ENCODE results near the gene PLCH1. TPM values are rescaled to one million over a fixed set of nuclear protein-coding genes. Genes with fewer than 3 reads are reported as not detected.

Gene PLCH1
- total and polyA plus RNA-seq, 12 donors: under 0.01 to 0.28 (median 0.10) TPM; not detected in 2

GRCh38 chr3:155568295-155568694 is 176.6 kb downstream of the PLCH1 start:
- H3K27ac ChIP-seq: no peak overlapping the region
- DNase-seq: no peak
- intact Hi-C loops (cut with DNase I): no loop called here
- whole genome bisulfite sequencing, 4 donors: 71 to 82% (median 75%) methylated on average over 3 of the region's 3 CpGs
- H3K9me3 ChIP-seq (replicated peaks in 1 of 3): no peaks in the 10 kb centered on the region
- H3K27me3 ChIP-seq: no peaks in the 10 kb centered on the region
- H3K36me3 ChIP-seq (replicated peaks in 1 of 2): no peaks in the 10 kb centered on the region
- no peaks in the 10 kb centered on the region for H3K4me1 ChIP-seq (replicated peaks in 1 of 2)
- no peak for TF ChIP-seq CTCF (IDR thresholded peaks at IDR 0.05)
- TF ChIP-seq POLR2A (IDR thresholded peaks at IDR 0.05): no peak
- no peak overlapping the region for H3K4me3 ChIP-seq

GRCh38 chr3:155560594-155560993 is 184.3 kb downstream of the PLCH1 start:
- WGBS, 4 donors: 39 to 54% (median 50%) methylated on average over 1 of the region's 1 CpG
- TF ChIP-seq POLR2A (IDR thresholded peaks at IDR 0.05) (no peak), CTCF (IDR thresholded peaks at IDR 0.05) (no peak)
- no peak overlapping the region for H3K27ac ChIP-seq
- no peaks in the 10 kb centered on the region for H3K27me3 ChIP-seq
- intact Hi-C loops (cut with DNase I): no loop called here
- H3K4me3 ChIP-seq: no peak overlapping the region
- H3K4me1 ChIP-seq (replicated peaks in 1 of 2): no peaks in the 10 kb centered on the region
- no peaks in the 10 kb centered on the region for H3K36me3 ChIP-seq (replicated peaks in 1 of 2)
- H3K9me3 ChIP-seq (replicated peaks in 1 of 3): no peaks in the 10 kb centered on the region
- DNase-seq: no peak

- Histone ChIP-seq H3K4me3 (no peak overlapping the region), H3K27me3 (no peaks in the 10 kb centered on the region), H3K9me3 (replicated peaks in 1 of 3) (no peaks in the 10 kb centered on the region), H3K27ac (no peak overlapping the region), H3K36me3 (replicated peaks in 1 of 2) (no peaks in the 10 kb centered on the region), H3K4me1 (replicated peaks in 1 of 2) (no peaks in the 10 kb centered on the region)
- intact Hi-C loops (cut with DNase I): no loop called here
- no peak for DNase-seq
- 61 to 82% (median 71%) methylated on average over 1 of the region's 1 CpG for WGBS, 4 donors
- TF ChIP-seq POLR2A (IDR thresholded peaks at IDR 0.05) (no peak), CTCF (IDR thresholded peaks at IDR 0.05) (no peak)
Observed at GRCh38 chr3:155560135-155560534, 184.7 kb downstream of the PLCH1 start.

- WGBS, 4 donors: 76 to 84% (median 77%) methylated on average over 4 of the region's 4 CpGs
- no peak overlapping the region for H3K27ac ChIP-seq
- TF ChIP-seq POLR2A (IDR thresholded peaks at IDR 0.05) (no peak), CTCF (IDR thresholded peaks at IDR 0.05) (no peak)
- no peaks in the 10 kb centered on the region for H3K27me3 ChIP-seq
- no peaks in the 10 kb centered on the region for H3K36me3 ChIP-seq (replicated peaks in 1 of 2)
- intact Hi-C loops (cut with DNase I): no loop called here
- no peaks in the 10 kb centered on the region for H3K4me1 ChIP-seq (replicated peaks in 1 of 2)
- DNase-seq: no peak
- no peaks in the 10 kb centered on the region for H3K9me3 ChIP-seq (replicated peaks in 1 of 3)
- H3K4me3 ChIP-seq: no peak overlapping the region
Observed at GRCh38 chr3:155556531-155556930, 188.3 kb downstream of the PLCH1 start.

Data from adrenal gland (tissue), 12 donors.